GM12878 (cell line): Measurements from ENCODE around the gene RNFT2. TPM values are rescaled to one million over a fixed set of nuclear protein-coding genes. Genes with fewer than 3 reads are reported as not detected.
A peak's percentile ranks its signal among the peaks of the same experiment; 100 is the strongest.

ENCODE experiments used
- ATF7 ChIP-seq: fragments of 450-650 bp; IDR thresholded peaks from 2 replicates; pipeline ENCODE4 v1.6.1; 2016; ENCODE audit warnings: low read depth, mild to moderate bottlenecking
- CBX5 ChIP-seq: sonication (generic); IDR thresholded peaks from 2 replicates; pipeline ENCODE4 v1.6.1; 2016; ENCODE audit warnings: low read depth, moderate library complexity, mild to moderate bottlenecking, inconsistent platforms
- CREM ChIP-seq: IDR thresholded peaks from 2 replicates; pipeline ENCODE4 v1.6.1; 2014; ENCODE audit warnings: antibody characterized with exemption, low read depth
- E4F1 ChIP-seq: fragments of 450-650 bp; IDR thresholded peaks from 2 replicates; pipeline ENCODE4 v1.6.1; 2018; ENCODE audit warnings: borderline replicate concordance, mild to moderate bottlenecking; ENCODE audit not compliant: partially characterized antibody
- EP300 ChIP-seq, 2 experiments: fragments of 150-350 bp in 1 of 2; IDR thresholded peaks; 2 replicates each; pipeline ENCODE4 v1.6.1; 2011 to 2012; ENCODE audit warnings: low read depth in 2 of 2, low read length in 2 of 2, borderline replicate concordance in 1 of 2, improper control_type of control experiment in 1 of 2, inconsistent platforms in 1 of 2; ENCODE audit not compliant: control insufficient read depth in 1 of 2
- ESRRA ChIP-seq: IDR thresholded peaks from 2 replicates; pipeline ENCODE4 v1.6.1; 2012; ENCODE audit warnings: mild to moderate bottlenecking, low read length, improper control_type of control experiment
- ETV6 ChIP-seq, 2 experiments: fragments of 450-650 bp in 1 of 2; IDR thresholded peaks in 1 of 2; conservative IDR thresholded peaks in 1 of 2; 2 replicates each; pipeline ENCODE4 v1.6.1; 2014; ENCODE audit warnings: antibody characterized with exemption in 1 of 2, borderline replicate concordance in 1 of 2, low read depth in 1 of 2, mild to moderate bottlenecking in 1 of 2, moderate library complexity in 1 of 2
- HDAC6 ChIP-seq: fragments of 200-600 bp; sonication (generic); IDR thresholded peaks from one replicate; pipeline ENCODE4 v1.8.0; 2017; ENCODE audit warnings: antibody characterized with exemption; ENCODE audit not compliant: unreplicated experiment
- HDGF ChIP-seq: fragments of 450-650 bp; IDR thresholded peaks from 2 replicates; pipeline ENCODE4 v1.6.1; 2016; ENCODE audit warnings: antibody characterized with exemption
- JUNB ChIP-seq: IDR thresholded peaks from 2 replicates; pipeline ENCODE4 v1.6.1; 2016; ENCODE audit warnings: antibody characterized with exemption, mild to moderate bottlenecking
- MEF2B ChIP-seq: fragments of 450-650 bp; IDR thresholded peaks from 2 replicates; pipeline ENCODE4 v1.6.1; 2018; ENCODE audit warnings: mild to moderate bottlenecking, moderate library complexity; ENCODE audit not compliant: partially characterized antibody, poor library complexity, severe bottlenecking
- MTA3 ChIP-seq: IDR thresholded peaks from 2 replicates; pipeline ENCODE4 v1.6.1; 2012; ENCODE audit warnings: low read length, inconsistent platforms, borderline replicate concordance
- NFXL1 ChIP-seq: fragments of 450-650 bp; IDR thresholded peaks from 2 replicates; pipeline ENCODE4 v1.6.1; 2017; ENCODE audit warnings: antibody characterized with exemption, mild to moderate bottlenecking, borderline replicate concordance
- NKRF ChIP-seq: fragments of 450-650 bp; conservative IDR thresholded peaks from 2 replicates; pipeline ENCODE4 v1.6.1; 2017; ENCODE audit warnings: mild to moderate bottlenecking, moderate library complexity
- RFX5 ChIP-seq: IDR thresholded peaks from 2 replicates; pipeline ENCODE4 v1.6.1; 2011; ENCODE audit warnings: low read depth, low read length, improper control_type of control experiment
- RUNX3 ChIP-seq: IDR thresholded peaks from 2 replicates; pipeline ENCODE4 v1.6.1; 2012; ENCODE audit warnings: low read length, inconsistent platforms
- SMC3 ChIP-seq: IDR thresholded peaks from 2 replicates; pipeline ENCODE4 v1.6.1; 2011; ENCODE audit warnings: low read length, improper control_type of control experiment, borderline replicate concordance
- YBX1 ChIP-seq: fragments of 450-650 bp; IDR thresholded peaks from 2 replicates; pipeline ENCODE4 v1.6.1; 2016; ENCODE audit warnings: antibody characterized with exemption
- ZBTB11 ChIP-seq: fragments of 450-650 bp; formaldehyde crosslinking; IDR thresholded peaks from 2 replicates; pipeline ENCODE4 v1.5.0; 2022; ENCODE audit warnings: mild to moderate bottlenecking, missing genetic modification characterization
- ZNF217 ChIP-seq: fragments of 450-650 bp; IDR thresholded peaks from 2 replicates; pipeline ENCODE4 v1.6.1; 2017; ENCODE audit warnings: antibody characterized with exemption, mild to moderate bottlenecking
- ZNF24 ChIP-seq: fragments of 450-650 bp; IDR thresholded peaks from 2 replicates; pipeline ENCODE4 v1.6.1; 2017; ENCODE audit warnings: antibody characterized with exemption, mild to moderate bottlenecking
- ZNF274 ChIP-seq: IDR thresholded peaks from one replicate; pipeline ENCODE4 v1.8.0; 2011; ENCODE audit not compliant: insufficient read length, insufficient read depth
- polyA plus RNA-seq, 11 experiments: library from polyadenylated mRNA; depleted of rRNA in 4 of 11; unstranded in 6 of 11; stranded (reverse) in 5 of 11; fragments of >200 nt; fragmentation: Nextera tagmentation in 4 of 11; fragmentation: Illumina TruSeq in 1 of 11; extraction: Ambion mirVana in 4 of 11; extraction: Trizol in 1 of 11; gene quantifications; 1 replicate in 1 of 11; 2 replicates in 10 of 11; pipeline versions ENCODE4 v1.2.1 to v1.2.3, GENCODE V29; 2011 to 2016; ENCODE audit warnings: inconsistent platforms in 2 of 11, missing spikeins in 2 of 11, low read depth in 1 of 11
- total RNA-seq, 4 experiments: library from RNA; depleted of rRNA in 3 of 4; stranded (reverse); fragments of >200 nt in 3 of 4; fragmentation: Illumina TruSeq in 1 of 4; extraction: Trizol in 1 of 4; gene quantifications; 2 replicates each; pipeline versions ENCODE4 v1.2.1 to v1.2.3, GENCODE V29; 2013 to 2021

Gene RNFT2
- total and polyA plus RNA-seq, 10 of the 15 experiments (the other 5 are each of a cell fraction or from before 2014, with no cell fraction given) = 2.5 to 17.3 (median 9.7) TPM

- peak; percentile 85 for TF ChIP-seq RUNX3
- no peak for TF ChIP-seq YBX1
- peak; percentile 50 for TF ChIP-seq ATF7
- no peak for TF ChIP-seq SMC3
- TF ChIP-seq HDGF = no peak
- TF ChIP-seq RFX5 = peak; percentile 81
- TF ChIP-seq ESRRA = no peak
- peak; percentile 45; the same call in 1 of the 2 replicates for TF ChIP-seq JUNB
- TF ChIP-seq ETV6 (conservative IDR thresholded peaks at IDR 0.05 in 1 of 2, IDR thresholded peaks at IDR 0.05 in 1 of 2; ENCODE audit: borderline replicate concordance in 1 of 2, low read depth in 1 of 2) = peak in 1 of 2 experiments; percentile 65; a peak in 2 of 4 replicates
- no peak for TF ChIP-seq ZNF274
- TF ChIP-seq HDAC6 = peak; percentile 54
- no peak for TF ChIP-seq ZBTB11
- peak; percentile 91 for TF ChIP-seq NKRF
- no peak for TF ChIP-seq MTA3
- TF ChIP-seq ZNF217 = no peak
- no peak for TF ChIP-seq EP300 (IDR thresholded peaks at IDR 0.05; ENCODE audit: borderline replicate concordance in 1 of 2, control insufficient read depth in 1 of 2, low read depth in 2 of 2, low read length in 2 of 2)
- peak; percentile 94 for TF ChIP-seq E4F1
- TF ChIP-seq NFXL1 = 0 out of 2 replicates have a peak, but pooled peaks have one; percentile 48
- no peak for TF ChIP-seq MEF2B
- TF ChIP-seq CBX5 = no peak
- TF ChIP-seq ZNF24 = 0 out of 2 replicates have a peak, but pooled peaks have one; percentile 11
- TF ChIP-seq CREM = peak; percentile 98
These were observed at the start of gene RNFT2, which contains the start of gene SPRING1 (continued) for GRCh38 chr12:116737774-116738657.
